T-helper 22 cell (primary cell): ENCODE measurements around the gene C4BPB.

Source experiments
- DNase-seq: peaks from one replicate; pipeline ENCODE4 v3.0.0-alpha.2; 2020; ENCODE audit warnings: low read depth

C4BPB gene

GRCh38 chr1:207059881-207060280 is 28.8 kb upstream of the C4BPB start:
- no peak for DNase-seq

DNA sequence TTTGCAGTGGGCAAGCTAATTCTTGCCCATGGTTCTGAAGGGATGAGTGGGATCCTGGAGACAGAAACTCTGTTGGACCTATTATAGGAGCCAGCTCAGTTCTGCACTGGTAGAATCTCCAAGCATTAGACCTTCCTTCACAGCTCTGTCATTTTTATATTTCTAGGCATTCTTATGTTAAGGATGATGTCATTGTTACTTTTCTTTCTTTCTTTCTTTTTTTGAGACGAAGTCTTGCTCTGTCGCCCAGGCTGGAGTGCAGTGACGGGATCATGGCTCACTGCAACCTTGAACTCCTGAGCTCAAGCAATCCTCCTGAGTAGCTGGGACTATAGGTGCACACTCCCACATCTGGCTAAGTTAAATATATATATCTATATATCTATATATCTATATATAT is 28.1 kb upstream of the C4BPB start:
- DNase-seq: no peak

DNA sequence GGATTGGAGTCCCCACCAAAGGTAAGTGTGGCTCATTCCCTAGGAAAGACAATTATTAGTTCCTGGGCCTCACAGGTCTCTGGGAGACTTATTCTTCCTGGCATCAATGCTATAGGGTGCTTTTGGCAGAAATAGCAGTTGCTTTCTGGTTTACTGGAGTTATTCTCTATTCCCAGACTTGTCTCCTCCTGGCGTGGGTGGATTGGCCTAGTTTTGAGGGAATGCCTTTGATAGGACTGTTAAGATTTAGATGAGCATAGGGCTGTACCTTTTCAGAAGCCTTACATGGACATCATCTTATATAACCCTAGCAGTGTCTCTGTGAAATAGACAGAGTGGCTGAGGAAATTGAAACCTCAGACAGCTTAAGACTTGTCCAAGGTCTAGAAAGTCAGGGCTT is 26.6 kb upstream of the C4BPB start:
- DNase-seq: no peak

- DNase-seq: no peak
These were observed 25.6 kb upstream of the C4BPB start for GRCh38 chr1:207063014-207063413.

DNA sequence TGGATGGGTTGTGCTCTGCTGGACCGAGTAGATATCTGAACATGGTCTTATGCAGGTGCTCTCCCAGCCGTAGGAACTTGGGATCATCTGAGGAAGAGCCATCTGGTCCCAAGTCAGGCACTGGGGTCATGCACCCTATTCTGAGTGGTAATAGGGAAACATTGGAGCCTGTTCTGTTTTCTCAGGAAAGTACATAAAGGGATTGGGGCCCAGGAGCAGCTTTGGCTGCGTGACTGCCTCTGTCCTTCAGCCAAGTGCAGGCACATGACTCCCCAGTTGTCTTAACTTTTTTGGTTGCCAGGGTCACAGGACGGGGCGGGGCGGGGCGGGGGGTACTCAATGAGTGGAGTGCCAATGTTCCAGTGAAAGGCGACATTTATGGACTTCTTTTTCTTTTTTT is 24.1 kb upstream of the C4BPB start:
- no peak for DNase-seq

GRCh38 chr1:207067185-207067584 is 21.5 kb upstream of the C4BPB start:
- DNase-seq: no peak

DNA sequence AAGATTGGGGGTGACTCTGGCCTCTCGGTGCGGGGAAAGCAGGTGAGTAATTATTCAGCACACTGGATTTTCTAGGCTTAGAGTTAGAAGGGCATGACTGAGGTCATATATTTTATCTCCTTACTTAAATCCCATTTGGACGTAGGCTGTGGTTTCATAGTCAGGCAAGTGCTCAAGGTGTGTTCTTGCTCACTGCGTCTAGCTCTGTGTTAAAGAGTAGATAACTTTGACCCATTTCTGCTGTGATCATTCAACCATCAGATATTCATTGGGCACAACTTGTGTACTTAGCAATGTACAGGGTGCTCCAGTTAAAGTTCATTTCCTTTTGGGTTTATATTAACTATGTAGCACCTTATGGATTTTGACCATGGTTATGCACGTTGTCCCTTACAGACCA is 21.0 kb upstream of the C4BPB start:
- no peak for DNase-seq

GRCh38 chr1:207069061-207069460 is 19.6 kb upstream of the C4BPB start:
- DNase-seq: no peak

DNA sequence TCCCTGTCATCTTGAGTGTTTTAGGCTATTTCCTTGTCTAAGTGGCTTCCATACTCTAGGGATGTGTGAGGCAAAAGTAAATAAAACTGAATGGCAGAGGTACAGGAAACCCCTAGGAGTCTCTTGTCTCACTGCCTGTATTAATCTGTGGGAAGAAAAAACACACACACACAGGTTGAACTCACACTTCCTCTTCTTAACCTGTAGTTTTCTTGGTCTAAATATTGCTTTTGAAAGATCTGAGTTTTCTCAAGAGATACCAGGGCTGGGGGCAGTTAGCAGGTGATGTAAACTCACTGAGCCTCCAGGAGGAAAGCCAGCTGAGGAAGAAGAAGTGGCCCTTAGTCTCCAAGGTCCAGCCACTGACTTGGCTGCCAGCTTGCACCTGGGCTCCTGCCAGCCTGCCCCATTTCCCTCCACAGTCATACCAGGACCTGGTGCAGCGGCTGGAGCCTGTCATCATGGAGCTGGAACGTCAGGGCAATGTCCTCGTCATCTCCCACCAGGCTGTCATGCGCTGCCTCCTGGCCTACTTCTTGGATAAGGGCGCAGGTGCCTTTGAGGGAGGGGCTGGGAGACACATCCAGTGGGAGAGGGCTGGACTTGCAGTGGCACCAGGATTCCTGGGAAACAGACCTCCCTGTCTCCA is 18.7 kb upstream of the C4BPB start:
- no peak for DNase-seq

DNA sequence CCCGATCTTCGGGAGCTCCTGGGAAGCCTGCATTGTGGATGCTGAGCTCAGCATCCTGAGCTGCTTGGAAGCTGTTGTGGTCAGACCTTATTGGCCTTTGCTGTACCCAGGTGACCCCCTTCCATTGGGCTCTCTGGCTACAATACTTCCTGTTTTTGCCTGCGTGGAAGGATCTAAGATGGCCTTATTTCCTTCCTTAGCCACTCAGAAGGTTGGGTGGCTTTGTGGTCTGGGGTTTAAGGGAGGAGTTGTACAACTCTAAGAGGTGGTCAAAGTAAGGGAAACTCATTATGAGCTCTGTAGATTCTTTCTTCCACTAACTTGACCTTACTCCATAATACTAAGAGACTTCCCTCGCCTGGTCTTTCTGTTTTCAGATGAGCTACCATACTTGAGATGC is 17.8 kb upstream of the C4BPB start:
- DNase-seq: no peak

DNA sequence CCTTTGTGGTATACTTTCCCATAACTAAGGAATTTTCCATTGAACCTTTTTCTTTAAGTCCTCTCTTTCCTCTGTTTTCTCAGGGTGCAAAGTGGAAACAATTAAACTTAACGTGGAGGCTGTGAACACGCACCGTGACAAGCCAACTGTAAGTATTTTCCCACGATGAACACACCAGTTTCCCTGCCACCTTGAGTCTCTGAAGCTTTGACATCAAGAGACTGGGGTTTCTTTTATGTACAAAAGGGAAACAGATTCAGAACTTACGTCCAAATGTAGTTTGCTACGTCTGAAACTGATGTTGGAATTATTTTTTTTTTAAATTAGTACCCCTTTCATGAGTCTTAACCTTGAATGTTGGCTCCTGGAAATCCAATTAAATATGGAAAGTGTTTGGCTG is 17.2 kb upstream of the C4BPB start:
- DNase-seq: no peak

DNA sequence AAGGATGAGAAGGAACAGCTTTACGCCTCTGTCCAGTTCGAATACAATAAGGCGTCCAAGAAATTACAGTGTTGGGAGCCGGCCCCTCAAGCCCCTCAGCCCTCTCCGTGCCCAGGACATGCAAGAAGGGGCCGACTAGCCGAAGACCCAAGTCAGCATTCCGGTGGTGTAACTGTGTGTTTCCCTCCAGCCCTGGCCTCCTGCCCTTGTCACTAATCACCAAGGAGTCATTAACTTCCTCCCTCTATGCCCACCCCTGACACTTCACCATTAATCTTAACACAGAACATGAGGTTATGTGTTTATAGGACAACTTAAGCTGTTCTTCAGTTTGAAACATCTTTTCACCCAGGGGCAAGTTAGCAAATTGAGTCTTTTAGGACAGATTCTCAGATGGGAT is 16.4 kb upstream of the C4BPB start:
- DNase-seq: no peak

GRCh38 chr1:207073906-207074820 is 14.5 kb upstream of the C4BPB start:
- no peak for DNase-seq

DNA sequence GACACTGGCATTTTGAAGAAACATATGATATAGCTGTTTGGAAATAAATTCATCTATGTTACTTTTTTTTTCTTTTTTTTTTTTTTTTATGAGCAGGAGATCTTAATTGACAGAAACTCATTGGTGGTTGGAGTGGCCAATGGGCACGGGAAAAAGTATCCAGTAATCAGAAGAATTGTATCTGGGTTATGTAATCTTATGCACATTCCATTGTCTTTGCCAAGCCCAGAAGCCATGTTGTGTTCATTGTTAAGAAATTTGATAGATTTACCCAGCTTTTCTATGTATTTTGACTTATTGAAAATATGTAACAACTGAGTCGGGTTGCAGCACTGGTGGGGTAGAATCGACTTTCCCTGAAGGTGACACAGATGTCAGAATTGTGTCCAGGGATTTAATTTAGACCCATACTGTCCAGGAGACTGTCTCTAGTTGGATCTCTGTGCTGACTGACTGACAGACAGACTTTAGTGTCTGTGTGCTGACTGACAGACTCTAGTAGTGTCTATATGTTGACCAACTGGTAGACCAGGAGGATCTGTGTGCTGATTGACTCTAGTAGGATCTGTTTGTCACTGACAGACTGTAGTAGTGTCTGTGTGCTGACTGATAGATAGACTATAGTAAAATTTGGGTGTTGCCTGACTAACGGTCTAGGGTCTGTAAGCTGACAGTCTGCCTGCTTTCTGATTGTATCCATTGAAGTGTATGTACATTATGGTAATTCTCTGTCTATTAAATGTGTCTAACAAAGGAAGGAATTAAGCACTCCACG is 12.3 kb upstream of the C4BPB start:
- DNase-seq: no peak

GRCh38 chr1:207077012-207077411 is 11.6 kb upstream of the C4BPB start:
- no peak for DNase-seq

DNA sequence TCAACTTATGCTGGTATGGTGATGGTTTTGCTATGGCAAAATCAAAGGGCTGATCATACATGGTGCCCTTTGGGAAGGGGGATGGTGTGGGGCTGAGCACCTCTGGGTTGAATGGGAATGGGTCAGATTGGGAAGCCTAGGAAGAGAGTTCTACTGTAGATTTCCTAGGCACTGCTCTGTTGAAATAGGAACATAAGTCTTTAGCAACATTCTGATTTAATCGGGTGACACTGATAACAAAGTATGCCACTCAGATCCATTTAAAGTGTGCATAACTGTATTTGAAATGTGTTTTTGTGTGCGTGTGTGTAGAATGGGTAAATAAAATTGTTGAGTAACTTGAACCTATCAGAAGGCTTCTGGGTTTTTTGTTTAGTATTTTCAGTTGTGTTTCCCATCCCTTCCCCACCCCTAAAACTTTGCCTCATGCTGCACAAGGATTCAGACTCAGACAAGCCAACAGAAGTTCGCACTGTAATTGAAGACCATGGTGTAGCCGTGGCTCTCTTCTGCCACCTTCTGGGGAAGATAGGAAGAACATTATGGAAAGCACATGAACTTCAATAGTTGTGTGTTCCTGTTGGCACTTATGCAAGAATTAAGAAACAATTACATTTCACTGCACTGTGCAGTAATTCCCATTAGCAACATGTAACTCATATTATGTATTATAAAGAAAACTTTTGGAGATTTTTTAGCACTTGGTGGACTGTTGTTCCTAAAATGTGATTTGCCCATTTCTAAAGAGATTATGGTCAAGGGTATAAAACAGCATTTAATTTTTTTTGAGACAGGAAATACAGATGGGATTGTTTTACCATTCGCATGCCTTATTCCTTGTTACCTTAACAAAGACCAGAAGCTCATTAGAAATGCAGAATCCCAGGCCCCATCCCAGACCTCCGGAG is 10.9 kb upstream of the C4BPB start:
- DNase-seq: peak; percentile 33

GRCh38 chr1:207078578-207079132 is 10.0 kb upstream of the C4BPB start:
- no peak for DNase-seq

DNA sequence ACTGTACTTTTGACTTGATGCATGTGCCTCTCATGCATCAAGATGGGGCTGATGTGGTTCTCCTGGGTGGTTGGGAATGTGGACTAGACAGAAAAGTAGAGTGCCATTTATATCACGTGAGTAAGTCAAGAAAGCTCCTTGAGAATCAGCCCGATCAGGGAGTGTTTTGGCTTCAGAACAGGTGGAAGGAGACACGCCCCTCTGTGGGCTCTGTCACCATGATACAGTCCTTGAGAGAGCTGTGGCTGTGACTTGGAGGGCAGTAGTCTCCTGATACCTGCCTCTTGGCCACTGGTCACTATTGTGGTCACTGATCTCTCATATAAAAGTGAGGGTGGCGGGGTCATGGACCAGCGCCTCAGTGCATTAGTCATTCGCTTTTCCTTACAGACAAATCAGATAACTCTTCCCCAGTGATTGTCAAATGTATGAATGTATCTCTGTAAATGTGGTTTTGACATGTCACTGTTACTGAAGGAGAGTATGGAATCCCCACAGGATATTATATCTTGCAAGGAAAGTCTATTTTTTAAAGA is 8.9 kb upstream of the C4BPB start:
- DNase-seq: no peak

DNA sequence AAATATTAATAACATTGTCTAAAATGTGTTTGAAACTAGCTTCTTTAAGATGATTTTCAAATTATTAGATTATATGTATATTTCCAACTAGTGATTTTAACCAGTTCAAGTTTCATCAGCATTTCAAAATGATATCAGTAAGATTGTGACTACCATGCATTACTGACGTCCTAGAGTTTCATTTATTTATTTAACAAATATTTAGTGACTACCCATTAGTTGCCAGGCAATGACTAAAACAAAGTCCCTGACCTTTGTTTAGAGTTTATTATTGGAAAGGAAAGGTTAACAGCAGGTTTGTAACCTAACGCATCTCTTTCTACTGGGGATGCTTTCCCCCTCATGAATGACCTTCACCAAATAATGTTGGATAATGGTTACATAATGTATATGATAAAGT is 7.6 kb upstream of the C4BPB start:
- no peak for DNase-seq

DNA sequence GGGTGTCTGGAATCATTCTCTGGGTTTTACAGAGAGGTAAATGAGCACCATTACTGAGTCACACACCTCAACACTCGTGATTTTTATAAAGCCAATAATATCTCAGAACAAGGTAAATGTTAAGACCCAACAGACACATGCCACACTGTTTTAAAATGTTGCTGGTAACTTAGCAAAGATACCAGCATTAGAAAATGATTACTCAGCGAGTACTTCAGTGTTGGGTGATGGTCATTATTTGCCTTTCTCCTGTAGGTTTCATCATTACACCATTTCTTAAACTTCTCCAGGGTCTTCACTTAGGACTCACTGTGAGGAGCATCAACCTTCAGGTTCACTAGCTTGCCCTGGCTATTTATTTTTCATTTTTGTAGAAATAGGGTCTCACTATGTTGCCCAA is 6.9 kb upstream of the C4BPB start:
- no peak for DNase-seq

DNA sequence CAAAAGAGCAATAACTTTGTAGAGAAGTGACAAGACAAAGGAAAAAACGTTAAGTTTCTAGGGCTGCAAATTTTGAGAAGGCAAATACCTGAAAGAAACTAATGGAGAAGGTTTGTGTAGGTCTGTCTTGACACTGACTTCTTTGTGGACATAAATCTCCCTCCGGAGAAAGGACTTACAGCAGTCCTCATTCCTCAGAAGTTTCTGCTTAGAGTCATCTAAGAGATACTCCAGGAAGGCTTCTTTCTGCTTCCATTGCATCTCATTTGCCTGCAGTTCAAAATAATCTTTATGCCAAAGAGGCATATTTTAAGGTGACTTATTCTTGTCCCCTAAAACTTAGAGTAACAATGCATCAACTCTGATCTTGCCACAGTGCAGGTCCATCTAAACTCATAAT is 4.4 kb upstream of the C4BPB start:
- no peak for DNase-seq
